ENCODE data around the gene KMT2D.
"Not testable (repeated sequence)": the region's sequence is repeated elsewhere in the genome, so short reads cannot be mapped to it uniquely, and the experiment has no call there.

The KMT2D gene

GRCh38 chr12:49088150-49088931 lies 27.7 kb upstream of the KMT2D start:
- DNase-seq (ENCODE audit: low spot score), result peak; percentile 97

- no peak for DNase-seq (ENCODE audit: low spot score)
Observed at GRCh38 chr12:49086116-49086515, 25.5 kb upstream of the KMT2D start.

- DNase-seq (ENCODE audit: low spot score), result no peak
Observed at GRCh38 chr12:49084438-49084837, 23.8 kb upstream of the KMT2D start.

GRCh38 chr12:49079793-49080192 lies 19.2 kb upstream of the KMT2D start:
- no peak for DNase-seq (ENCODE audit: low spot score)

DNA sequence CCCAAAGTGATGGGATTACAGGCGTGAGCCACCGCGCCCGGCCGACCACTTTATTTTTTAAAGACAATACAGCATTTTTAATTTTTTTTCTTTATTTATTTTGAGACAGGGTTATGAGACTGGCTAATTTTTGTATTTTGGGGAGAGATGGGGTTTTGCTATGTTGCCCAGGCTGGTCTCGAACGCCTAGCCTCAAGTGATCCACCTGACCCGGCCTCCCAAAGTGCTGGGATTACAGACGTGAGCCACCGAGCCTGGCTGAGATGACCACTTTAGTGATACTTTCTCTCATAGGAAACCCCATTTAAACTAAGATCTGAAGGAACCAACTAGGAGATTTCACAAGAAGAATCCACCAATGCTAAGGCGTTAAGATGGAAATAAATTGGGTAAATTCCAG lies 10.4 kb upstream of the KMT2D start:
- no peak for DNase-seq (ENCODE audit: low spot score)

GRCh38 chr12:49069507-49070346 lies 9.1 kb upstream of the KMT2D start, which contains the start of gene RHEBL1:
TSS of gene RHEBL1 (minus strand) at chr12:49069979. CDS start at chr12:49069785, 194 bp downstream.
- DNase-seq (ENCODE audit: low spot score), result peak; percentile 98

DNA sequence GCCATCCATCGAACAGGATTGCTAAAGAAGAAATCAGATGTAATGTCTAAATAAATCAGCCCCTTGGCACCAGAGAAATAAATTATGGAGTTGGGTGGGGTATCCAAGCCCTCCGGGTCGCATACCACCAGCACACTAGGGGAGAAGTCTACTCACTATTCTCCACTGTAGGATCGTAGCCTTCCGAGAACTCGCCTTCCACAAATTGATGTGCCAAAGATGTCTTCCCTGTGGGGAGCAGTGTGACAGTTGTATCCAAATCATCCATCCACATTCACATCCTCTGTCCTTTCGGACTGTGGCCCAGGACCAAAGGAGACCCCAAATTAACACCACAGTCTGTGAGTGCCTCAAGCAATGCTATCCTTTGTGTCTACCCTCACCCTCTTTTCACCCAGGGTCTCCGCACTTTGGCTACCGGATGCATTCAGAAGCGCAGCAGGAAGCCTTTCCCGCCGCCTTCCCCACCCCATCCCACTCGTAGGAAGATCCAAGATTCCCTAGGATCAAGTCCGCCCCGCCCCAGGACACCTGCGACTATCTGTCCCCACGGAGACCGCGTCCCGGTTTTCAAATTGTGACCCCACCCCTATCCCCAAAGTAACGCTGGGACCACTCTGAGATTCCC lies 8.4 kb upstream of the KMT2D start:
- no peak for DNase-seq (ENCODE audit: low spot score)

DNA sequence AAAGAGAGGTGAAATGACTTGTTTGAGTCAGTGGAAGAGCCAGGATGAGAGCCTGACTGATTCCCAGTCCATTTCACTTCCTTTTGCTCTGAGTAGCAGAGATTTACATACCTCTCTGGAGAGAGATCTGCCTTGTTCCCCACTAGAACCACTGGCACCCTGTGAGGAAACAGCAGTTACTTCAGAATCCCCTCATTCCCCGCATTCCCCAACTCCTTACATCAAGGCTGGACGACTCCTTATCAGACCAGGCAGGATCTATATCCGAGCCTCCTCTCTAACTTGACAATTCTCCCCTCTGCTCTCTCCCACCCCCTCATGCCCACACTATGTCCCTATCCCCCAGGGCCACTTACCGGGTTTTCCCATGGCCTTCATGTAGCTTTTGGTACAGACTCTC lies 5.5 kb upstream of the KMT2D start:
- DNase-seq (ENCODE audit: low spot score), result no peak

GRCh38 chr12:49064767-49065152 lies 4.2 kb upstream of the KMT2D start:
- no peak for DNase-seq (ENCODE audit: low spot score)

DNA sequence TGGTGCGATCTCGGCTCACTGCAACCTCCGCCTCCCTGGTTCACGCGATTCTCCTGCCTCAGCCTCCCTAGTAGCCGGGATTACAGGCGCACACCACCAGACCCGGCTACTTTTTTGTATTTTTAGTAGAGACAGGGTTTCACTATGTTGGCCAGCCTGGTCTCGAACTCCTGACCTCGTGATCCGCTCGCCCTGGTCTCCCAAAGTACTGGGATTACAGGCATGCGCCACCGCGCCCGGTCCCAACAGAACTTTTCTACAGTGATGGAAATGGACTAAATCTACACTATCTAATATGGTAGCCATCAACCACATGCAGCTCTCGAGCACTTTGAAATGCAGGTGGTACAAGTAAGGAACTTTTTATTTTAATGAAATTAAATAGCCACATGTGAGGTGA lies 1.3 kb upstream of the KMT2D start:
- not testable (repeated sequence) for DNase-seq (ENCODE audit: low spot score)

- no peak for DNase-seq (ENCODE audit: low spot score)
Observed at GRCh38 chr12:49061157-49061650, 610 bp upstream of the KMT2D start.

DNA sequence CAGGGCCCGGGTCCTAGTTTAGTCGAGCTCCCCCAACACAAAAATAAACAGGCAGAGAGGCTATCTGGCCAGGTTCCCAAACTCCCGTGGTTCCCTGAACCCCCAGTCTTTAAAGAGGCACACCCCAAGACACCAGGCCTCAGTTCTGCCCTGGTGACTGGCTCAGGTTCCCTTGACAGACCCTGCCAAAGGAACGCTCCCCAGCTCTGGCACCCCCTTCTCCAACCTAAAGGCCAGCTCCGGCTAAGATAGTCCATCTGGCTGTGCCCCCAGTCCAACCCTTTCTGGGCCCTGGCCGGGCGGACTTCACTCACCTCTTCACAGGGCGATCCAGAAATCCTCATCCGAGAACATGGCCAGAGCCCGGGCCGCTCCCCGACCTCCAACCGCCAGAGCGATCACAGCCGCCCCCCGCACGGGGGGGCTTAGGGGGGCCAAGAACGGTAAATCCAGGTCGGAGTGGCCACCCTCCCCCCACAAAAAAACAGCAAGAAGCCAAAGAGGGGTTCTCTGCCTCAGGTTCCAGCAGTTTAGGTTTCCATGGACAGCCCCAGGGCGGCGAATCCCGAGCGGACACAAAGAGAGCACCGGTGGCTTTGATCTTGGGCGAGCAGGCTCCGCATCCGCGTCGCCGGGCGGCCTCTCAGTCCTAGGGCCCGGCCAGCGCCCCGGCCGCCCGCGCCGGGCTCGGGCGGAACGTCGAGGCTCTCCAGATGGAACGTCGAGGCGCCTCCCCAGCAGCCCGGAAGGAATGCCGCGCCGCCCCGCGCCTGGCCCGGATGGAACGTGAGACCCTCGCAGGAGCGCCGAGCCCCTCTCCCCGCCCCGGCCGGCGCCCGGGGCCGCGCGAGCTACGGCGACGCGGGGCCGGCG lies 1.1 kb downstream of the KMT2D start:
- DNase-seq (ENCODE audit: low spot score), result peak; percentile 37

GRCh38 chr12:49059045-49059298 lies 1.6 kb downstream of the KMT2D start:
- DNase-seq (ENCODE audit: low spot score), result no peak

DNA sequence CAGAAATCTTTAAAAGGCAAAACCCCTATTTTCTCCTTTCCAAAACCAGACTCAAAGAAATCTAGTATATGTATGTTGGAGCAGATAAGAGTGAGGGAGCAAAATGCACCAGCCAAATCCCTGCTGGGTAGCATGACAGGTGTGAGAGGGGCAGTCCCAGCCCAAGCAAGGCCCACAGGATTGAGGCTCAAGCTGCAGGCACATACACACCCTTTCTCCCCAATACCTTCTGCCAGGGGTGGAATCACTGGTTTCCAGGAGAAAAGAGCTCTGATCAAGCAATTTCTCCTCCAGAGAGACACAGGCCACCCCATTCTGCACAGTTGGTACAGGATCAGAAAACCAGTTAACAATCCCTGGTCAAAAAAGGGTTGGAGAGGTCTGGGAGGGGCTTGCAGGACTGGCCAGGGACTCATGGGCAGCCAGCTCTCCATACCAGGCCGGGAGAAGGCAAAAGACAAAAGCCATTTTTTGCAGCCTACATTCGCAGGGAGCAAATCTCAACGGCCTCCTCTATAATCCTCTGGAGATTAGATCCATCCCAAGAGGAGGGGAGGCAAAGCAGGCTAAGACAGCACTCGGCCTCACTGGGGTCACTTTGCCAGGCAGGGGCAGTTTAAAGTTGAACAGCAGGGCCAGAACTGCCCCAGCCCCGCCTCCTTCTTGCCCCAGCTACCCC lies 2.1 kb downstream of the KMT2D start:
- DNase-seq (ENCODE audit: low spot score), result no peak

DNA sequence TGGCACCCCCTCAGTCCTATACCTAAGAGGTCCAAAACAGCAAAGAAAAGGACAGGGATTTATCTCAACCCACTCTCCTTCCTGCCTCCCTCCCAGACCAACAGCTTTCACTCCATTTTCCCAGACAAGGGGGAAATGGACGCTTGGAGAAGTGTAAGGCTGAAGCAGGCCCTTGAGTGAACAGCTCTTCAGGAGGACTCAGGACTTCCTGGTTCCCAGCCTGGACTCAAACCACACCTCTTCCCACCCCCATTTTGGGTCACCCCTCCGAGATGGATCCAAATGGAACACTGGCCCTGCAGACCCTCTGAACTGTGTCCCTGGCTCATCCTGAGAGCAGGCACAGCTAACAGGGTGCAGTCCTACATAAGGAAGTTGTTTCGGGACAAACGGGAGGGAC lies 2.7 kb downstream of the KMT2D start:
- peak; percentile 26 for DNase-seq (ENCODE audit: low spot score)

- DNase-seq (ENCODE audit: low spot score), result peak; percentile 60
Observed at GRCh38 chr12:49055978-49056754, 4.4 kb downstream of the KMT2D start.

- DNase-seq (ENCODE audit: low spot score), result no peak
Observed at GRCh38 chr12:49055092-49055491, 5.5 kb downstream of the KMT2D start.

DNA sequence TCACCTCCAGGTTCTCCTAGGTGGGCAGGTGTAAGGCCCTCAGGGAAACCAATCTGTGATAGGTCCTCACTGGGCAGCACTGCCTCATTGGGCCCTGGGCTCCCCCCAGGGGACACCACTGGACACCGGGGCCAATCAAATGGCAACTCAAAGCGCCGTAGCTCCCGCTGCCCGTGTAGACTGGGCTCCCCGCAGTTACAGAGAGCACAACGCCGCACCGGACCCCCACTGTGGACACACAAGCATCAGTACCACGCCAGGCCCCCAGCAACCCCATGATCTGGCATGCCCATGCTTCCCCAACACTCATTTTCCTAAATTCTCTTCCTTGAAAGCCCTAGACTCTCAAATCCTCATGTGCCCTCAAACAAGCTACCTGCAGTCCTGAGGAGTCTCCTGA lies 6.1 kb downstream of the KMT2D start:
- no peak for DNase-seq (ENCODE audit: low spot score)

DNA sequence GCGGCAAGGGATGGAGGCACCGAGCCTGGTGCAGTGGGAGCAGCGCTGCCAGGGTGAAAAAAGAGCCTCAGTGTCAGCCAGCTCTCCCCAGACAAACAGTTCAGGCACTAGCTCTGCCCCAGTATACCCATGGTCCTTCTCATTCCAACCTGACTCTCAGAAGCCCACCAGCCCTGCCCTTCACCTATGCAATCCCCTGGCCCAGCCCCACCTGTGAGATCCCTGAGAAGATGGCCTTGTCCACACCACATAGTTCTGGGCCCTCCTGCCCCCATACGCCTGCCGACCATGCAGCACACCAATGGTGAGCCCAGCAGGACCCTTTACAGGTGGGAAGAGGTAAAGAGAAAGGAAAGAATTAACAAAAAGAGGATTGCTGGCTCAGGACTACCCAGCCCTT lies 6.5 kb downstream of the KMT2D start:
- DNase-seq (ENCODE audit: low spot score), result no peak

- DNase-seq (ENCODE audit: low spot score), result no peak
Observed at GRCh38 chr12:49052451-49053208, 8.0 kb downstream of the KMT2D start.
